Measurements from ENCODE around the gene GSTT2. TPM values are rescaled to one million over a fixed set of nuclear protein-coding genes. Genes with fewer than 3 reads are reported as not detected.

The GSTT2 gene
- total RNA-seq, 4 donors from 2014 or later: not detected

GRCh38 chr22:24029304-24029703, 49.4 kb downstream of the GSTT2 start:
- TF ChIP-seq POLR2A (IDR thresholded peaks at IDR 0.05): no peak
- TF ChIP-seq, protein P1, sequence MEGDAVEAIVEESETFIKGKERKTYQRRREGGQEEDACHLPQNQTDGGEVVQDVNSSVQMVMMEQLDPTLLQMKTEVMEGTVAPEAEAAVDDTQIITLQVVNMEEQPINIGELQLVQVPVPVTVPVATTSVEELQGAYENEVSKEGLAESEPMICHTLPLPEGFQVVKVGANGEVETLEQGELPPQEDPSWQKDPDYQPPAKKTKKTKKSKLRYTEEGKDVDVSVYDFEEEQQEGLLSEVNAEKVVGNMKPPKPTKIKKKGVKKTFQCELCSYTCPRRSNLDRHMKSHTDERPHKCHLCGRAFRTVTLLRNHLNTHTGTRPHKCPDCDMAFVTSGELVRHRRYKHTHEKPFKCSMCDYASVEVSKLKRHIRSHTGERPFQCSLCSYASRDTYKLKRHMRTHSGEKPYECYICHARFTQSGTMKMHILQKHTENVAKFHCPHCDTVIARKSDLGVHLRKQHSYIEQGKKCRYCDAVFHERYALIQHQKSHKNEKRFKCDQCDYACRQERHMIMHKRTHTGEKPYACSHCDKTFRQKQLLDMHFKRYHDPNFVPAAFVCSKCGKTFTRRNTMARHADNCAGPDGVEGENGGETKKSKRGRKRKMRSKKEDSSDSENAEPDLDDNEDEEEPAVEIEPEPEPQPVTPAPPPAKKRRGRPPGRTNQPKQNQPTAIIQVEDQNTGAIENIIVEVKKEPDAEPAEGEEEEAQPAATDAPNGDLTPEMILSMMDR (IDR thresholded peaks at IDR 0.05): no peak
- WGBS, 2 donors: 87 to 95% methylated on average over 3 of the region's 3 CpGs
- intact Hi-C loops (cut with DNase I): no loop called here
- peaks cover 0 to under 1% (median 0%) of the 10 kb centered on the region in 3 donors for H3K4me1 ChIP-seq
- DNase-seq: no peak
- H3K36me3 ChIP-seq: peaks cover 0 to 17% (median 0%) of the 10 kb centered on the region in 3 donors
- no peaks in the 10 kb centered on the region for H3K27me3 ChIP-seq
- no peaks in the 10 kb centered on the region for H3K9me3 ChIP-seq
- H3K27ac ChIP-seq: no peak overlapping the region
- no peak overlapping the region for H3K4me3 ChIP-seq

- no peak for DNase-seq
- H3K4me1 ChIP-seq: peaks cover 0 to 8% (median 0%) of the 10 kb centered on the region in 3 donors
- no peak overlapping the region for H3K27ac ChIP-seq
- intact Hi-C loops (cut with DNase I): no loop called here
- no peaks in the 10 kb centered on the region for H3K9me3 ChIP-seq
- H3K36me3 ChIP-seq: peaks cover 0 to 15% (median 0%) of the 10 kb centered on the region in 3 donors
- TF ChIP-seq, protein P1 (IDR thresholded peaks at IDR 0.05): no peak
- TF ChIP-seq POLR2A (IDR thresholded peaks at IDR 0.05): no peak
- no peak overlapping the region for H3K4me3 ChIP-seq
- H3K27me3 ChIP-seq: no peaks in the 10 kb centered on the region
Measured at GRCh38 chr22:24030186-24030702, 50.3 kb downstream of the GSTT2 start.

Other genes starting within 250 kb of the GSTT2 start
- gene ZNF70, start 229.0 kb upstream of the GSTT2 start, total RNA-seq: 1 to 10 TPM in 3 of 4 donors, under 1 TPM in 1; 0.91 to 2.7 (median 1.1) TPM
- gene VPREB3, start 225.7 kb upstream of the GSTT2 start, total RNA-seq: not detected
- not detected for gene C22orf15, start 217.1 kb upstream of the GSTT2 start, total RNA-seq
- 10 to 100 TPM in 2 of 4 donors, 1 to 10 TPM in 2; 7.7 to 13.9 (median 10.4) TPM for gene CHCHD10, start 212.2 kb upstream of the GSTT2 start, total RNA-seq
- gene MMP11, start 207.3 kb upstream of the GSTT2 start, total RNA-seq: 1 to 10 TPM in 2 of 4 donors, under 1 TPM in 2; 0.34 to 1.6 (median 1.1) TPM
- 10 to 100 TPM; 37.8 to 61.0 (median 47.7) TPM for gene SMARCB1, start 193.2 kb upstream of the GSTT2 start, total RNA-seq
- gene DERL3, start 141.1 kb upstream of the GSTT2 start, total RNA-seq: 1 to 10 TPM in 2 of 4 donors, not detected in 2; 1.3 to 1.9 TPM
- gene SLC2A11, start 122.3 kb upstream of the GSTT2 start, total RNA-seq: 1 to 10 TPM in 3 of 4 donors, under 1 TPM in 1; 0.57 to 4.4 (median 2.9) TPM
- gene MIF, start 85.8 kb upstream of the GSTT2 start, total RNA-seq: 100 to 1,000 TPM; 410 to 807 (median 448) TPM
- 1 to 10 TPM in 2 of 4 donors, not detected in 2; 3.1 to 9.9 TPM for gene GSTT2B, start 18.9 kb upstream of the GSTT2 start, total RNA-seq
- 1 to 10 TPM in 1 of 4 donors, not detected in 3; 1.9 TPM for gene DDTL, start 13.2 kb upstream of the GSTT2 start, total RNA-seq
- 100 to 1,000 TPM in 2 of 4 donors, 10 to 100 TPM in 2; 93.2 to 142 (median 111) TPM for gene DDT, start 5.7 kb upstream of the GSTT2 start, total RNA-seq
- not detected for gene GSTT4, start 25.3 kb downstream of the GSTT2 start, total RNA-seq
- 10 to 100 TPM; 11.1 to 28.6 (median 23.2) TPM for gene CABIN1, start 31.2 kb downstream of the GSTT2 start, total RNA-seq
- gene SUSD2, start 201.4 kb downstream of the GSTT2 start, total RNA-seq: 1 to 10 TPM; 1.1 to 2.5 (median 1.6) TPM